H1 (cell line): Measurements from ENCODE around the gene CTDP1. TPM values are rescaled to one million over a fixed set of nuclear protein-coding genes. Genes with fewer than 3 reads are reported as not detected.

Experiments
- TEAD4 ChIP-seq: IDR thresholded peaks from 2 replicates; pipeline ENCODE4 v1.6.1; 2012; ENCODE audit warnings: low read depth, low read length, inconsistent platforms, mixed read lengths
- polyA plus RNA-seq, 7 experiments: library from polyadenylated mRNA; depleted of rRNA in 3 of 7; stranded (reverse) in 5 of 7; unstranded in 2 of 7; fragments of >200 nt in 5 of 7; fragments of 200-250 nt in 2 of 7; gene quantifications; 1 replicate in 5 of 7; 2 replicates in 1 of 7; 4 replicates in 1 of 7; pipeline versions ENCODE4 v1.2.1 to v1.2.3, GENCODE V29; 2011 to 2013; ENCODE audit warnings: missing spikeins in 2 of 7, mixed read lengths in 2 of 7
- total RNA-seq: library from RNA; stranded (reverse); fragmentation: NEBNext Ultra II Directional; extraction: Animal tissue kit (Norgen Biotek cat#: 25700); gene quantifications from 2 replicates; pipeline ENCODE4 v1.2.1, GENCODE V29; 2021

CTDP1 gene
- total and polyA plus RNA-seq, 2 of the 8 experiments (the other 6 are each of a cell fraction or from before 2014, with no cell fraction given), result 16.6 to 37.0 TPM

- no peak for TF ChIP-seq TEAD4
Measured at GRCh38 chr18:79737426-79737825, 57.8 kb downstream of the CTDP1 start (continued).
